Stomach (tissue), 9 donors: ENCODE data around the gene ENTR1. TPM values are rescaled to one million over a fixed set of nuclear protein-coding genes. Genes with fewer than 3 reads are reported as not detected.

Source experiments
- DNase-seq, 2 donors: peaks; one replicate each; pipeline versions ENCODE4 v3.0.0 to v3.0.0-alpha.2; 2013 to 2019
- H3K27ac ChIP-seq, 5 donors: fragments of 200-600 bp in 4 of 5; sonication (generic) in 4 of 5; one replicate each; pipeline ENCODE4 v1.5.1; 2013 to 2019; ENCODE audit warnings: mild to moderate bottlenecking in 1 of 5, moderate library complexity in 1 of 5
- H3K27me3 ChIP-seq, 3 donors: fragments of 200-600 bp; sonication (generic); one replicate each; pipeline ENCODE4 v1.5.1; 2017 to 2019; ENCODE audit warnings: mixed run types in 1 of 3
- H3K36me3 ChIP-seq, 4 donors: fragments of 200-600 bp; sonication (generic); 1 replicate in 3 of 4; 2 replicates in 1 of 4; pipeline ENCODE4 v1.5.1; 2016 to 2019
- H3K4me1 ChIP-seq, 4 donors: fragments of 200-600 bp; sonication (generic); one replicate each; pipeline ENCODE4 v1.5.1; 2016 to 2019
- H3K4me3 ChIP-seq, 4 donors: fragments of 200-600 bp; sonication (generic) in 3 of 4; one replicate each; pipeline ENCODE4 v1.5.1; 2016 to 2019; ENCODE audit warnings: mild to moderate bottlenecking in 1 of 4
- H3K9me3 ChIP-seq, 4 donors: fragments of 200-600 bp; sonication (generic); one replicate each; pipeline ENCODE4 v1.5.1; 2016 to 2019
- EP300 ChIP-seq: sonication (generic); formaldehyde crosslinking; IDR thresholded peaks from one replicate; pipeline ENCODE4 v1.6.1; 2017; ENCODE audit warnings: antibody characterized with exemption
- POLR2A ChIP-seq, 4 donors: fragments of 450-650 bp; IDR thresholded peaks; one replicate each; pipeline ENCODE4 v1.6.1; 2016; ENCODE audit warnings: antibody characterized with exemption in 4 of 4, control low read depth in 2 of 4, mild to moderate bottlenecking in 1 of 4, moderate library complexity in 1 of 4
- POLR2AphosphoS5 ChIP-seq, 3 donors: sonication (generic); formaldehyde crosslinking; IDR thresholded peaks; one replicate each; pipeline ENCODE4 v1.6.1; 2016; ENCODE audit warnings: antibody characterized with exemption in 3 of 3
- WGBS, 5 donors: extraction: QIAGEN DNeasy Blood & Tissue Kit in 3 of 5; methylation state at CpG; one replicate each; pipeline versions ENCODE4 v1.1.5 to v1.1.7; 2013 to 2018; 5-methylcytosine and 5-hydroxymethylcytosine counted together
- intact Hi-C: fragments of 100-400 bp; cut with DNase I; formaldehyde crosslinking; loops from one replicate; pipeline ENCODE4 v1.15.1; 2023; ENCODE audit warnings: low total_unique reads
- polyA plus RNA-seq, 3 donors: library from polyadenylated mRNA; stranded (reverse); fragments of 200-250 nt; gene quantifications; one replicate each; pipeline ENCODE4 v1.2.3, GENCODE V29; 2013
- total RNA-seq, 5 donors: library from RNA; depleted of rRNA; stranded (reverse); fragments of >200 nt; gene quantifications; one replicate each; pipeline versions ENCODE4 v1.1.0 to v1.2.3, GENCODE V29; 2014 to 2016
- TF ChIP-seq, protein P1 (sequence below), 7 experiments: fragments of 450-650 bp in 4 of 7; fragments of 200-600 bp in 3 of 7; sonication (generic) in 3 of 7; IDR thresholded peaks; one replicate each; pipeline ENCODE4 v1.5.1; 2016 to 2019; ENCODE audit warnings: antibody characterized with exemption in 7 of 7, control low read depth in 2 of 7, mild to moderate bottlenecking in 1 of 7
- donor health status: healthy with polysubstance abuse.
- donor health status: Bipolar disorder and iron deficiency.
- donor health status: healthy.

Gene ENTR1
- total and polyA plus RNA-seq, 8 donors, result 20.6 to 184 (median 34.8) TPM

DNA sequence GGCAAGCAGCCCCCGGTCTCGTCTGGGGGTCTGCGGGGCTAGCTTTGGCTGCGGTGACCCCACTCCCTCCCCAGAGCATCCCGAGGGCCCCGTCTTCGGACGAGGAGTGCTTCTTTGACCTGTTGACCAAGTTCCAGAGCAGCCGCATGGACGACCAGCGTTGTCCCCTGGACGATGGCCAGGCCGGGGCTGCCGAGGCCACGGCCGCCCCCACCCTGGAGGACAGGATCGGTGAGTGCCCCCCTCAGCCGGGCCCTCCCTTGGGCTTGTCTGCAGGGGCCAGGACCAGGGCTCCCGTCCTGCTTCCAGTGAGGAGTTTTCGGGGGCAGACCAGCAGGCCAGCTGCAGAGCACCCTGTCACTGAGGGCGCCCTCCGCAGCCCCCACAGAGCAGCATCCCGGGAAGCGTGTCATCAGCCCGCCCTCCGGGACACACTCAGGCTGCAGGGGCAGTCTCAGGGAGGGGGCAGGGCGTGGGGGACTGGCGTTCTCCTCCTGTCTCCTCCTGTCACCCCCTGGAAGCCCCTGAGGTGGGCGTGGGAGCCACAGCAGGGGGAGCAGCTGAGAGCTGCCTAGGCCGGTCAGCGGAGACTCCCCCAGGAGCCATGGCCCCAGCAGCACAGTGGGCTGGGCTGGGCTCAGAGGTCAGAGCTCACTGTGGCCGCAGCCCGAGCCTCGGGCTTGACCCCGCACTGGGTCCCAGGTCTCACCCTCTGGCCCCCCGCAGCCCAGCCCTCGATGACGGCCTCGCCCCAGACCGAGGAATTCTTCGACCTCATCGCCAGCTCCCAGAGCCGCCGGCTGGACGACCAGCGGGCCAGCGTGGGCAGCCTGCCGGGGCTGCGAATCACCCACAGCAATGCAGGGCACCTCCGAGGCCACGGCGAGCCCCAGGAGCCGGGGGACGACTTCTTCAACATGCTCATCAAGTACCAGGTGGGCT, 54.5 kb downstream of the ENTR1 start:
- Histone ChIP-seq H3K9me3 (no peaks in the 10 kb centered on the region), H3K27ac (no peak overlapping the region), H3K27me3 (no peaks in the 10 kb centered on the region), H3K36me3 (peaks cover 2 to 39% (median 29%) of the 10 kb centered on the region in 4 donors), H3K4me3 (no peak overlapping the region), H3K4me1 (peaks cover 5 to 40% (median 15%) of the 10 kb centered on the region in 4 donors)
- DNase-seq, result no peak
- intact Hi-C loops, result no loop called here
- TF ChIP-seq, protein P1, sequence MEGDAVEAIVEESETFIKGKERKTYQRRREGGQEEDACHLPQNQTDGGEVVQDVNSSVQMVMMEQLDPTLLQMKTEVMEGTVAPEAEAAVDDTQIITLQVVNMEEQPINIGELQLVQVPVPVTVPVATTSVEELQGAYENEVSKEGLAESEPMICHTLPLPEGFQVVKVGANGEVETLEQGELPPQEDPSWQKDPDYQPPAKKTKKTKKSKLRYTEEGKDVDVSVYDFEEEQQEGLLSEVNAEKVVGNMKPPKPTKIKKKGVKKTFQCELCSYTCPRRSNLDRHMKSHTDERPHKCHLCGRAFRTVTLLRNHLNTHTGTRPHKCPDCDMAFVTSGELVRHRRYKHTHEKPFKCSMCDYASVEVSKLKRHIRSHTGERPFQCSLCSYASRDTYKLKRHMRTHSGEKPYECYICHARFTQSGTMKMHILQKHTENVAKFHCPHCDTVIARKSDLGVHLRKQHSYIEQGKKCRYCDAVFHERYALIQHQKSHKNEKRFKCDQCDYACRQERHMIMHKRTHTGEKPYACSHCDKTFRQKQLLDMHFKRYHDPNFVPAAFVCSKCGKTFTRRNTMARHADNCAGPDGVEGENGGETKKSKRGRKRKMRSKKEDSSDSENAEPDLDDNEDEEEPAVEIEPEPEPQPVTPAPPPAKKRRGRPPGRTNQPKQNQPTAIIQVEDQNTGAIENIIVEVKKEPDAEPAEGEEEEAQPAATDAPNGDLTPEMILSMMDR (IDR thresholded peaks at IDR 0.05), result no peak
- TF ChIP-seq EP300 (no peak), POLR2A (IDR thresholded peaks at IDR 0.05) (no peak), POLR2AphosphoS5 (IDR thresholded peaks at IDR 0.05) (no peak)
- WGBS, 5 donors, result 77 to 83% (median 79%) methylated on average over 40 to 54 of the region's 54 CpGs

DNA sequence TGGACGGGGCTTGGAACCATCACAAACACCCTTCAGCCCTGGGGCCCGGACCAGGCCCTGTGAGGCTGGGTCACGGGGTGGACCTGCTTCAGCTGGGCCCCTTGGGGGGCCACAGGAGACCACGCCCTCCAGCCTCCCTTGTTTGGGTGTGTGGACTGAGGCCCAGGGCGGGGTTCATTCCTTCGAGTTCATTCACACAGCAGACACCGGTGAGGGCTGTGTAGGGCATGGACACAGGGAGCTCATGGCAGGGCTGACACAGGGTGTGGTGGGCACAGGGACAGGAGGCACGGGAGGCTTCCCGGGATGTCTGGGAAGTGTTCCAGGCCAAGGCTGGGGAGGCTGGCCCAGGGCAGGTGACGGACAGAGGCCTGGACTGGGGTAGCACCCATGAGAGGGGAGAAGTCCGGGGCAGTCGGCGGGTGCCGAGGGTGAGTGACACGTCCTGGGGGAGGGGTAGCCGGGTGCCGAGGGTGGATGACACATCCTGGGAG, 55.8 kb downstream of the ENTR1 start:
- TF ChIP-seq POLR2A (IDR thresholded peaks at IDR 0.05) (no peak), POLR2AphosphoS5 (IDR thresholded peaks at IDR 0.05) (no peak), EP300 (no peak)
- TF ChIP-seq, protein P1 (IDR thresholded peaks at IDR 0.05), result no peak
- intact Hi-C loops, result no loop called here
- Histone ChIP-seq H3K27me3 (no peaks in the 10 kb centered on the region), H3K27ac (peak overlapping the region in 2 of 5 donors; percentile 41 to 53), H3K4me1 (peaks cover 5 to 36% (median 15%) of the 10 kb centered on the region in 4 donors), H3K4me3 (no peak overlapping the region), H3K9me3 (no peaks in the 10 kb centered on the region), H3K36me3 (peaks cover 2 to 45% (median 32%) of the 10 kb centered on the region in 4 donors)
- WGBS, 5 donors, result 26 to 49% (median 40%) methylated on average over 15 to 17 of the region's 17 CpGs
- DNase-seq, result peak in 1 of 2 donors; percentile 85

DNA sequence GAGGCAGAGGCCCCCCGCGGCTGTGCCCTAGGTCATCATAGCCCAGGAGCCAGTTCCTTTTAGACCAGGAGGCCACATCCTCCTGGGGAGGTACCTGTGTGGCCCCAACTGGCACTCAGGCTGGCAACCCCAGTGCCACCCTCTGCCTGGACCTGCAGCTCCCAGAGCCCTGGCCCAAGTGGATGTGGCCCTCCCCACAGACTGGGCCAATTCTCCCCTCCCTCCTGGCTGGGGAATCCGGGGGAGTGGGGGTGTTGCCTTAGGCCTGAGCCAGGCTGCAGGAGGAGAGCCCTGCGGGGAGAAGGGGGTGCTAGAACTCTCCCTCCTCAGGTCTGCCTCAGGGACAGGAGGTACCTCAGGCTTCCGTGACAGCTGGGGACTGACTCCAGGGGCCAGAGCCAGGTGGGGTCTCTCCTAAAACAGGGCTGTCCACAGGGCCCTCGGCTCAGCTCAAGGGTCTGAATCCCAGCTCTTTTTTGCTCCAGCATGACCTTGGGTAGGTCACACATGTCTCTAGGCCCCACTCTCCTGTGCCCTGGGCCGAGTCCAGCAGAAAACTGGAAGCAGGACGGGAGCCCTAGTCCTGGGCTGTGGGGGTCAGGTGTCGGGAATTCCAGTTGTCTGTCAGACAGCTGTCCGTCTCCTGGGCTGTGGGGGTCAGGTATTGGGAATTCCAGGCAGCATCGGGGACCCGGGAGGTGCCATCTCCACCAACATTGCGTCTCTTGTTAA, 56.5 kb downstream of the ENTR1 start:
- WGBS, 5 donors, result 48 to 72% (median 67%) methylated on average over 5 to 13 of the region's 13 CpGs
- Histone ChIP-seq H3K4me1 (peaks cover 5 to 36% (median 15%) of the 10 kb centered on the region in 4 donors), H3K27ac (peak overlapping the region in 2 of 5 donors; percentile 41 to 53), H3K36me3 (peaks cover under 1 to 45% (median 34%) of the 10 kb centered on the region in 4 donors), H3K9me3 (no peaks in the 10 kb centered on the region), H3K4me3 (no peak overlapping the region), H3K27me3 (no peaks in the 10 kb centered on the region)
- TF ChIP-seq POLR2A (IDR thresholded peaks at IDR 0.05) (no peak), EP300 (no peak), POLR2AphosphoS5 (IDR thresholded peaks at IDR 0.05) (no peak)
- TF ChIP-seq, protein P1 (IDR thresholded peaks at IDR 0.05), result no peak
- no peak for DNase-seq
- intact Hi-C loops, result no loop called here

DNA sequence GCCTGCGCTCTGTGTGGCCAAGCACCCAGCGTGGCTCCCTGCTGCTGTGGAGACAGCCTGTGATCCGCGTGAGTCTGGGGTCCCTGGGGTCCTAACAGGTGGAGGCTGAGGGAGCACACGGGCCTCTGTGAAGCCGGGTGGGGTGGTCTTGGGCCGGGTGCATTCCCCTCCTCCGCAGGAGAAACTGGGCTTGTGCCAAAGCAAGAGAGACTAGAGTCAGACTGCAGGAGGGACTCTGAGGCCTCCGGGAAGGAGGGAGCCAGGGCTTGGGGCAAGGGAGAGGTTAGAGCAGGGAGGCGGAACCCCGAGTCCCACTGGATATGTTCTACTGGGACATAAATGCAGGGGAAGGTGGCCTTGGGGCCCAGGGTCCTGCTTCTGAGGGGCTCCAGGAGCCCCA, 57.3 kb downstream of the ENTR1 start:
- TF ChIP-seq POLR2AphosphoS5 (IDR thresholded peaks at IDR 0.05) (no peak), EP300 (no peak), POLR2A (IDR thresholded peaks at IDR 0.05) (no peak)
- TF ChIP-seq, protein P1 (IDR thresholded peaks at IDR 0.05), result no peak
- H3K27me3 ChIP-seq, result no peaks in the 10 kb centered on the region
- 70 to 85% (median 79%) methylated on average over 8 to 11 of the region's 11 CpGs for WGBS, 5 donors
- peaks cover 0 to 44% (median 25%) of the 10 kb centered on the region in 4 donors for H3K36me3 ChIP-seq
- DNase-seq, result no peak
- H3K27ac ChIP-seq, result peak overlapping the region in 1 of 5 donors; percentile 53
- H3K4me3 ChIP-seq, result no peak overlapping the region
- H3K9me3 ChIP-seq, result no peaks in the 10 kb centered on the region
- intact Hi-C loops, result no loop called here
- H3K4me1 ChIP-seq, result peaks cover 5 to 36% (median 15%) of the 10 kb centered on the region in 4 donors
